ENCODE results near the gene EFNA2. TPM values are rescaled to one million over a fixed set of nuclear protein-coding genes. Genes with fewer than 3 reads are reported as not detected.

The EFNA2 gene
- total and polyA plus RNA-seq, 2 of the 8 experiments (the other 6 are each of a cell fraction or from before 2014, with no cell fraction given), result 4.0 to 7.0 TPM

- H3K27me3 ChIP-seq (replicated peaks in 1 of 4; ENCODE audit: control insufficient read depth in 3 of 4, extremely low read depth in 1 of 4, insufficient read depth in 3 of 4, low read length in 3 of 4), result no peaks in the 10 kb centered on the region; a peak in 1 of 7 replicates
- no peak overlapping the region for H3K14ac ChIP-seq (ENCODE audit: insufficient read length)
- peaks cover 0 to 3% (median 0%) of the 10 kb centered on the region in 4 experiments; a peak in 2 of 7 replicates for H3K4me1 ChIP-seq (replicated peaks in 1 of 4; ENCODE audit: control insufficient read depth in 3 of 4, insufficient read depth in 4 of 4, low read length in 3 of 4)
- H3K4me2 ChIP-seq (ENCODE audit: insufficient read depth in 1 of 2, low read depth in 2 of 2, low read length in 2 of 2), result no peak overlapping the region
- no peak overlapping the region for H2BK15ac ChIP-seq (ENCODE audit: low read length)
- no peak overlapping the region for H2BK20ac ChIP-seq (ENCODE audit: low read length)
- H3K79me2 ChIP-seq (ENCODE audit: control insufficient read depth in 1 of 2, insufficient read depth in 2 of 2, low read length in 2 of 2), result no peaks in the 10 kb centered on the region
- H2AFZ ChIP-seq (ENCODE audit: low read length), result no peak overlapping the region
- no peaks in the 10 kb centered on the region for H3K36me3 ChIP-seq (ENCODE audit: control insufficient read depth in 2 of 4, insufficient read depth in 4 of 4, low read length in 3 of 4)
- no peak overlapping the region for H2BK5ac ChIP-seq (ENCODE audit: low read depth, low read length)
- H3K23me2 ChIP-seq (ENCODE audit: low read depth, low read length), result no peaks in the 10 kb centered on the region
- H3K27ac ChIP-seq (ENCODE audit: low read depth, low read length), result no peak overlapping the region
- no peak overlapping the region for H2AK5ac ChIP-seq (ENCODE audit: low read depth, low read length)
- H3K79me1 ChIP-seq (ENCODE audit: low read depth, low read length), result no peaks in the 10 kb centered on the region
- no peak overlapping the region for H3K23ac ChIP-seq (ENCODE audit: insufficient read length)
- H3K4me3 ChIP-seq (ENCODE audit: extremely low read depth in 1 of 4, insufficient read depth in 2 of 4, low read depth in 3 of 4, low read length in 4 of 4), result no peak overlapping the region
- no peak overlapping the region for H2BK120ac ChIP-seq (replicated peaks; ENCODE audit: low read depth, low read length)
- no peaks in the 10 kb centered on the region for H4K20me1 ChIP-seq (replicated peaks in 1 of 2; ENCODE audit: control insufficient read depth in 1 of 2, insufficient read depth in 2 of 2, low read length in 2 of 2)
- H3K56ac ChIP-seq (replicated peaks; ENCODE audit: insufficient read length, low read depth, low read length), result no peak overlapping the region
- H3K9ac ChIP-seq (replicated peaks in 1 of 4; ENCODE audit: extremely low read depth in 1 of 4, low read depth in 3 of 4, low read length in 3 of 4), result no peak overlapping the region
- no peak for DNase-seq (ENCODE audit: low read depth in 1 of 2, low spot score in 2 of 2)
- FAIRE-seq, result no peak
- H2BK12ac ChIP-seq (ENCODE audit: low read depth, low read length), result no peak overlapping the region
- no peaks in the 10 kb centered on the region for H3K9me3 ChIP-seq (ENCODE audit: insufficient read depth in 2 of 2, low read depth in 1 of 2, low read length in 1 of 2)
- H4K5ac ChIP-seq (ENCODE audit: insufficient read length, low read depth, low read length), result no peak overlapping the region
- H4K8ac ChIP-seq (ENCODE audit: extremely low read depth, insufficient read depth, low read length), result 0 out of 2 replicates have a peak overlapping the region, but pooled peaks have one; percentile 0
- H3K4ac ChIP-seq (replicated peaks; ENCODE audit: insufficient read length, low read depth, low read length), result no peak overlapping the region
- ChIA-PET POLR2A (ENCODE audit: partially characterized antibody) (interaction anchor here (1.3 to 4.0 kb wide), 2 partner anchors 12 to 41 kb away, joined by 6 to 18 read pairs; partner anchors contain the start of gene CIRBP), CTCF (ENCODE audit: partially characterized antibody) (interaction anchor here (0.5 to 1.8 kb wide), 6 partner anchors 10 to 129 kb away, joined by 3 to 6 read pairs (median 4); no protein-coding TSS in a partner anchor)
- no peak overlapping the region for H4K91ac ChIP-seq (replicated peaks; ENCODE audit: insufficient read length, low read length)
- WGBS, 2 experiments (ENCODE audit: extremely low coverage in 1 of 2, insufficient coverage in 1 of 2, insufficient read length in 1 of 2, insufficient replicate concordance in 2 of 2, low coverage in 1 of 2, low lambda C conversion rate in 2 of 2, missing lambda C conversion rate in 1 of 2), result 92% methylated on average over 24 of the region's 28 CpGs; no CpG with 5 or more reads in 1 of the 2 experiments
- no peak overlapping the region for H3K18ac ChIP-seq (ENCODE audit: extremely low read depth, low read length)
- no peak for TF ChIP-seq TAF1 (IDR thresholded peaks at IDR 0.05; ENCODE audit: low read depth, low read length)
- no peak for TF ChIP-seq YY1 (IDR thresholded peaks at IDR 0.05; ENCODE audit: low read depth, low read length)
These were observed 24.5 kb downstream of the EFNA2 start for GRCh38 chr19:1309977-1310852.
